WERI-Rb-1 (cell line): ENCODE results near the gene ATP13A2.

Experiments used
- DNase-seq: peaks from one replicate; pipeline ENCODE4 v3.0.0-alpha.2; 2020
- H3K27ac ChIP-seq: fragments of 250-450 bp; sonication (Bioruptor Pico); 2 replicates; pipeline ENCODE4 v1.5.1; 2020; ENCODE audit warnings: mild to moderate bottlenecking, moderate library complexity
- H3K27me3 ChIP-seq: fragments of 250-450 bp; sonication (Bioruptor Pico); 2 replicates; pipeline ENCODE4 v1.5.1; 2021; ENCODE audit warnings: mild to moderate bottlenecking, low read depth, moderate library complexity; ENCODE audit not compliant: insufficient read depth, severe bottlenecking
- H3K36me3 ChIP-seq: fragments of 250-450 bp; sonication (Bioruptor Pico); 2 replicates; pipeline ENCODE4 v1.5.1; 2020; ENCODE audit warnings: mild to moderate bottlenecking, moderate library complexity
- H3K4me3 ChIP-seq: 2 replicates; pipeline ENCODE4 v1.5.1; 2011; ENCODE audit warnings: low read depth, mild to moderate bottlenecking, control low read depth, low read length
- H3K9me3 ChIP-seq: fragments of 250-450 bp; sonication (Bioruptor Pico); 2 replicates; pipeline ENCODE4 v1.5.1; 2021; ENCODE audit warnings: mild to moderate bottlenecking, moderate library complexity; ENCODE audit not compliant: severe bottlenecking
- TF ChIP-seq, protein P1 (sequence below): IDR thresholded peaks from 2 replicates; pipeline ENCODE4 v1.5.1; 2011; ENCODE audit warnings: low read depth, mild to moderate bottlenecking, control low read depth, inconsistent platforms, low read length

Gene ATP13A2

DNA sequence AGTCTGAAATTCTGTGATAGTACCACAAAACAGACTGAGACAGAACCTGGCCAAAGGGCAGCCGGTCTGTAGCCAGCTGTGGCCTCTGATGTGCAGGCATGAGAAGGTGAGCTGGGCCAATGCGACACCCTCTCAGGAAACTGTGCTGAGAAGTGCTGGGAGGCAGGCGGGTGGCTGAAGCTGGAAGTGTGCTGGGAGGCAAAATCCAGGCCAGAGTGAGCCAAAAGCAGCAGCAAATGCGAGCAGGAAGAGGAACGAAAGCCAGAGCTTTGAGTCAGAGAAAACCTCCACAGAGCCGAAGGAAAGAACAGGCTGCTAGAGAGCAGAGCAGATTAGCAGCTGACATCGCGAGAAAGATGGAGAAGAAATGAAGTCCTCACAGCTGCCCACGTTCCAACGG lies 10.2 kb upstream of the ATP13A2 start:
- Histone ChIP-seq H3K9me3 (no peaks in the 10 kb centered on the region), H3K36me3 (peaks cover 73% of the 10 kb centered on the region), H3K27ac (no peak overlapping the region), H3K4me3 (no peak overlapping the region), H3K27me3 (no peaks in the 10 kb centered on the region)
- TF ChIP-seq, protein P1, sequence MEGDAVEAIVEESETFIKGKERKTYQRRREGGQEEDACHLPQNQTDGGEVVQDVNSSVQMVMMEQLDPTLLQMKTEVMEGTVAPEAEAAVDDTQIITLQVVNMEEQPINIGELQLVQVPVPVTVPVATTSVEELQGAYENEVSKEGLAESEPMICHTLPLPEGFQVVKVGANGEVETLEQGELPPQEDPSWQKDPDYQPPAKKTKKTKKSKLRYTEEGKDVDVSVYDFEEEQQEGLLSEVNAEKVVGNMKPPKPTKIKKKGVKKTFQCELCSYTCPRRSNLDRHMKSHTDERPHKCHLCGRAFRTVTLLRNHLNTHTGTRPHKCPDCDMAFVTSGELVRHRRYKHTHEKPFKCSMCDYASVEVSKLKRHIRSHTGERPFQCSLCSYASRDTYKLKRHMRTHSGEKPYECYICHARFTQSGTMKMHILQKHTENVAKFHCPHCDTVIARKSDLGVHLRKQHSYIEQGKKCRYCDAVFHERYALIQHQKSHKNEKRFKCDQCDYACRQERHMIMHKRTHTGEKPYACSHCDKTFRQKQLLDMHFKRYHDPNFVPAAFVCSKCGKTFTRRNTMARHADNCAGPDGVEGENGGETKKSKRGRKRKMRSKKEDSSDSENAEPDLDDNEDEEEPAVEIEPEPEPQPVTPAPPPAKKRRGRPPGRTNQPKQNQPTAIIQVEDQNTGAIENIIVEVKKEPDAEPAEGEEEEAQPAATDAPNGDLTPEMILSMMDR = no peak
- DNase-seq = no peak

DNA sequence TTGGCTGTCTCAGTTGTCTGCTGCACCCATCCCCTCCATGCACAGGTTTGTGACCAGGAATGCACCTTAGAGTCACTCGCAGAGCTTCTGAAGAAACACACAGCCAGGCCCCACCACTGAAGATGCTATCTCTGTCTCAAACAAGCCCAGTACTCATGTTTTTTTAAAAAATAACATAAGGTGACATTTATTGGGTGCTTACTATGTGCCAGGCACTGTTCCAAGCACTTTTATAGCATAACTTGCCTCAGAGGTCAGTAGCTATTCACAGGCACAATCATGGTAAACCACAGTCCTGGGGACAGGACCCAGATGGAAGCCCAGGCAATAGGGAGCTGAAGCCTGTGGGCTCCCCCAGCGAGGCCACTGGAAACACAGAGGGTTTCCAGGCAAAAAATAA lies 8.8 kb upstream of the ATP13A2 start:
- TF ChIP-seq, protein P1 = no peak
- no peak overlapping the region for H3K4me3 ChIP-seq
- peaks cover 63% of the 10 kb centered on the region for H3K36me3 ChIP-seq

DNA sequence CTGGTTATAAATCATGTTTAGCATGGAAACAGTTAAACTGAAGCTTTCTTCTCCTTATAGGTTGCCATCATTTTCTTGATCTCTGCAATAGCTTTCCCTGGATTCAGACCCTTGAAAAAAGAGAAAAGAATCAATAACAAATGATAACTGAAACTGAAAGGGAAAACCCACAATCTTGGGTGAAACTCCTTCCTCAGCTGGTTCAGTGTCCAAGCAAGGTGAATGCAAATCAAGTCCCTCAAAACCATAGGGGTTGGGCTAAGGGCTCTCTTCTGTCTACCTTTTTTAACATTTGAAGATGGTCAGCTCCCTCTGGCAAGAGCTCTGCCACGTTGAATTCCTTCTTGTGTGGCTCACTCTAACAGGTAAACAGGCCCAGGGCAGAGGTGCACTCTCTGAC lies 7.1 kb upstream of the ATP13A2 start:
- no peak overlapping the region for H3K4me3 ChIP-seq
- H3K27ac ChIP-seq = no peak overlapping the region
- peaks cover 55% of the 10 kb centered on the region for H3K36me3 ChIP-seq
- no peak for DNase-seq
- TF ChIP-seq, protein P1 = no peak
- no peaks in the 10 kb centered on the region for H3K9me3 ChIP-seq
- H3K27me3 ChIP-seq = no peaks in the 10 kb centered on the region

More for the DNA sequence above, 8.8 kb upstream of the ATP13A2 start:
- Histone ChIP-seq H3K27me3 (no peaks in the 10 kb centered on the region), H3K27ac (no peak overlapping the region), H3K9me3 (no peaks in the 10 kb centered on the region)
- no peak for DNase-seq

DNA sequence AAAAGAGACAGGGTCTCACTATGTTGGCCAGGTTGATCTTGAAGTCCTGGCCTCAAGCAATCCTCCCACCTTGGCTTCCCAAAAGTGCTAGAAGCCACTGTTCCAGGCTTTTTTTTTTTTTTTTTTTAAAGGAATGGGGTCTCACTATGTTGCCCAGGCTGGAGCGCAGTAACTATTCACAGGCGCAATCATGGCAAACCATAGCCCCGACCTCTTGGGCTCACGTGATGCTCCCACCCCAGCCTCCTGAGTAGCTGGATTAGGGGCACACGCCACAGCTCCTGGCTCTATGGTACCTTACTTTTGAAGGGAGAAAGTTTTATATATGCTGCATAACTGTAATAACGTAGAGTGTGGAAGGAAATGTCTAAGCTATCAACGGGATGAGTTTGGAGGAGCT lies 5.7 kb upstream of the ATP13A2 start:
- H3K9me3 ChIP-seq = no peaks in the 10 kb centered on the region
- H3K27ac ChIP-seq = no peak overlapping the region
- no peak for DNase-seq
- H3K4me3 ChIP-seq = no peak overlapping the region
- H3K27me3 ChIP-seq = no peaks in the 10 kb centered on the region
- H3K36me3 ChIP-seq = peaks cover 44% of the 10 kb centered on the region
- TF ChIP-seq, protein P1 = no peak

DNA sequence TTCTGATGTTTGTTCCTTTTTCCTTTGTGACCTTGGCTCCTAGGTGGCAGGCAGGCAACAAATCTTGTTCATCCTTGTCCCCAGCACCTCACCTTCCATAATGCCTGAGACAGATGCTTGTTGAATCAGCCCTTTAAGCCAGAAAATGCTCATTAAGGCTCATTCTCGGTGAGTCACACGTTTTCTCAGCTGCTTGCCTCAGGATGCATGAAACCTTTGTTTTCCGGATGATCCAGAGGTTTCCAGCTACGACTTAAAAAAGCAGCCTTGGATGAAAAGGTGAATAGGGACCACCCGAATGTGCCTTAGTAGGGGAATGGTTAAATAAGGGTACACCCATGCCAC lies 4.6 kb upstream of the ATP13A2 start:
- TF ChIP-seq, protein P1 = no peak
- no peak overlapping the region for H3K4me3 ChIP-seq
- no peaks in the 10 kb centered on the region for H3K9me3 ChIP-seq
- H3K27ac ChIP-seq = no peak overlapping the region
- no peaks in the 10 kb centered on the region for H3K27me3 ChIP-seq
- H3K36me3 ChIP-seq = peaks cover 33% of the 10 kb centered on the region
- DNase-seq = no peak
